Activated CD4-positive, alpha-beta memory T cell treated with anti-CD3 and anti-CD28 coated beads, Interleukin-2, amount 10 ng/mL, durations not matched to agents 7 days and 5 days (primary cell): ENCODE measurements around the gene TRIM27. TPM values are rescaled to one million over a fixed set of nuclear protein-coding genes. Genes with fewer than 3 reads are reported as not detected.

Source experiments
- total RNA-seq, 2 experiments: library from RNA; stranded (reverse); gene quantifications; one replicate each; pipeline ENCODE4 v1.2.3, GENCODE V29; 2021

Gene TRIM27
- total RNA-seq, 2 experiments from 2014 or later, result 56.8 to 58.0 TPM

Other genes starting within 250 kb of the TRIM27 start
- gene ZNF311, start 81.3 kb upstream of the TRIM27 start, total RNA-seq, result under 1 TPM; 0.53 to 0.65 TPM
- not detected for gene OR2W1, start 121.2 kb upstream of the TRIM27 start, total RNA-seq
- not detected for gene OR2B3, start 163.3 kb upstream of the TRIM27 start, total RNA-seq
- not detected for gene OR2J1, start 175.5 kb upstream of the TRIM27 start, total RNA-seq
- gene OR2J3, start 184.1 kb upstream of the TRIM27 start, total RNA-seq, result not detected
- gene OR2J2, start 246.9 kb upstream of the TRIM27 start, total RNA-seq, result not detected